HL-60 (cell line): ENCODE measurements around the gene ZGPAT.

Source experiments
- DNase-seq, 2 experiments: peaks; one replicate each; pipeline ENCODE4 v3.0.0-alpha.2; 2010 to 2020; ENCODE audit warnings: low read depth in 1 of 2, low spot score in 1 of 2
- H3K27ac ChIP-seq: fragments of 250-450 bp; sonication (Bioruptor Pico); replicated peaks from 2 replicates; pipeline ENCODE4 v1.5.1; 2020; ENCODE audit warnings: mild to moderate bottlenecking, moderate library complexity
- H3K27me3 ChIP-seq: fragments of 250-450 bp; sonication (Bioruptor Pico); 2 replicates; pipeline ENCODE4 v1.5.1; 2021; ENCODE audit warnings: mild to moderate bottlenecking, moderate library complexity; ENCODE audit not compliant: insufficient read depth, poor library complexity, severe bottlenecking
- H3K4me3 ChIP-seq: replicated peaks from 2 replicates; pipeline ENCODE4 v1.5.1; 2011; ENCODE audit warnings: mild to moderate bottlenecking, control low read depth, low read length; ENCODE audit not compliant: insufficient read depth
- CTCF ChIP-seq: IDR thresholded peaks from one replicate; pipeline ENCODE4 v1.5.1; 2011; ENCODE audit warnings: low read length, control low read depth, inconsistent platforms; ENCODE audit not compliant: insufficient read depth
- GABPA ChIP-seq: IDR thresholded peaks from 2 replicates; pipeline ENCODE4 v1.6.1; 2012; ENCODE audit warnings: low read depth
- POLR2AphosphoS5 ChIP-seq: IDR thresholded peaks from 2 replicates; pipeline ENCODE4 v1.6.1; 2012; ENCODE audit warnings: low read depth
- SPI1 ChIP-seq: IDR thresholded peaks from 2 replicates; pipeline ENCODE4 v1.6.1; 2012; ENCODE audit warnings: low read depth, mild to moderate bottlenecking, borderline replicate concordance
- TF ChIP-seq, protein P1 (sequence below): IDR thresholded peaks from 2 replicates; pipeline ENCODE4 v1.6.1; 2012; ENCODE audit warnings: low read depth; ENCODE audit not compliant: insufficient replicate concordance

Gene ZGPAT

GRCh38 chr20:63660622-63661021 lies 47.2 kb upstream of the ZGPAT start:
- H3K27ac ChIP-seq = no peak overlapping the region
- TF ChIP-seq, protein P1, sequence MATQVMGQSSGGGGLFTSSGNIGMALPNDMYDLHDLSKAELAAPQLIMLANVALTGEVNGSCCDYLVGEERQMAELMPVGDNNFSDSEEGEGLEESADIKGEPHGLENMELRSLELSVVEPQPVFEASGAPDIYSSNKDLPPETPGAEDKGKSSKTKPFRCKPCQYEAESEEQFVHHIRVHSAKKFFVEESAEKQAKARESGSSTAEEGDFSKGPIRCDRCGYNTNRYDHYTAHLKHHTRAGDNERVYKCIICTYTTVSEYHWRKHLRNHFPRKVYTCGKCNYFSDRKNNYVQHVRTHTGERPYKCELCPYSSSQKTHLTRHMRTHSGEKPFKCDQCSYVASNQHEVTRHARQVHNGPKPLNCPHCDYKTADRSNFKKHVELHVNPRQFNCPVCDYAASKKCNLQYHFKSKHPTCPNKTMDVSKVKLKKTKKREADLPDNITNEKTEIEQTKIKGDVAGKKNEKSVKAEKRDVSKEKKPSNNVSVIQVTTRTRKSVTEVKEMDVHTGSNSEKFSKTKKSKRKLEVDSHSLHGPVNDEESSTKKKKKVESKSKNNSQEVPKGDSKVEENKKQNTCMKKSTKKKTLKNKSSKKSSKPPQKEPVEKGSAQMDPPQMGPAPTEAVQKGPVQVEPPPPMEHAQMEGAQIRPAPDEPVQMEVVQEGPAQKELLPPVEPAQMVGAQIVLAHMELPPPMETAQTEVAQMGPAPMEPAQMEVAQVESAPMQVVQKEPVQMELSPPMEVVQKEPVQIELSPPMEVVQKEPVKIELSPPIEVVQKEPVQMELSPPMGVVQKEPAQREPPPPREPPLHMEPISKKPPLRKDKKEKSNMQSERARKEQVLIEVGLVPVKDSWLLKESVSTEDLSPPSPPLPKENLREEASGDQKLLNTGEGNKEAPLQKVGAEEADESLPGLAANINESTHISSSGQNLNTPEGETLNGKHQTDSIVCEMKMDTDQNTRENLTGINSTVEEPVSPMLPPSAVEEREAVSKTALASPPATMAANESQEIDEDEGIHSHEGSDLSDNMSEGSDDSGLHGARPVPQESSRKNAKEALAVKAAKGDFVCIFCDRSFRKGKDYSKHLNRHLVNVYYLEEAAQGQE = no peak
- TF ChIP-seq POLR2AphosphoS5 = no peak
- DNase-seq = no peak
- no peak overlapping the region for H3K4me3 ChIP-seq
- H3K27me3 ChIP-seq = no peaks in the 10 kb centered on the region

GRCh38 chr20:63661108-63661507 lies 46.7 kb upstream of the ZGPAT start:
- H3K27ac ChIP-seq = no peak overlapping the region
- H3K27me3 ChIP-seq = no peaks in the 10 kb centered on the region
- H3K4me3 ChIP-seq = no peak overlapping the region
- DNase-seq = no peak
- TF ChIP-seq POLR2AphosphoS5 (no peak), CTCF (no peak), GABPA (no peak), SPI1 (no peak)
- TF ChIP-seq, protein P1 = no peak

DNA sequence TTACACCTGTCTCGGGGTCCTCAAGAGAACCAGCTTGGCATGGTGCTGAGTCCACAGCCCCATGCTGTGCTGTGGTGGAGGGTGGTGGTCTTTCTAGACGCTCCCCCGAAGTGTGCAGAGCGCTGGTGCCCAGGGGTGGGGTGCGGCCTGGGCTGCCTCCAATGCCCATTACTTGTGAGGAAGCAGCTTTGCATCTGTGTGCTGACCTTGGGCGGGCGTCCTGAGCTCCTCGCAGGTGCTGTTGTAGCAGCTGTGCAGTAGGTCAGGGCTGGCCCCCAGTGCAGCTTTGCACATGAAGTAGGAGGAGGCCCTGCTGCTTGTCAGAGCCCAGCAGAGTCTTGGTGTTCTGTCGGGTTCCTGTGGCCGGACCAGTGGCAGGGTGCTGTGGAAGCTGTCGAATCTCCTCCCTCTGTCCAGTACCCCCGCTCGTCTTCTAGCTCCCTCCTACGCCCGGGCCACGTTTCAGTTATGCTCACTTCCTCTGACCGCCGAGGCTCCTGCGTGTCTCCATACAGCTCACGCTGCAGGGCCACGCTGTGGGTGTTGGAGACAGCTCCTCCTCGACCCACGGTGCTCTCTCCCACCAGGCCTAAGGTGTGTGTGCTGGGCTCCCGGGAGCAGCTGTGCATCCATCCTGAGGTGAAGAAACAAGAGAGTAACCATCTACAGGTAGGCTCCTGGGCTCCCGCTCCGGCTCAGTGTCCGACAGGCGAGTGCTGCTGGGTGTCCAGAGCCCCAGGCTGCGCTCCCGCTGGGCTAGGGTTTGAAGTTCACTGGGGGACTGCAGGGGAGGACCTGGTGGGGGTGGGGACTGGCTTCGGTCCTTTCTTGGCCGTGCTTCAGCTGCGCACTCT lies 45.7 kb upstream of the ZGPAT start:
- no peak overlapping the region for H3K27ac ChIP-seq

More for the DNA sequence above, 45.7 kb upstream of the ZGPAT start:
- Histone ChIP-seq H3K4me3 (no peak overlapping the region), H3K27me3 (no peaks in the 10 kb centered on the region)
- TF ChIP-seq GABPA (no peak), CTCF (no peak), POLR2AphosphoS5 (no peak), SPI1 (no peak)
- TF ChIP-seq, protein P1 = no peak
- DNase-seq = no peak
